Measurements from ENCODE around the gene RAI14.
"Not testable (repeated sequence)": the region's sequence is repeated elsewhere in the genome, so short reads cannot be mapped to it uniquely, and the experiment has no call there.

Gene RAI14

GRCh38 chr5:34770486-34770885 is 114.4 kb downstream of the RAI14 start:
- DNase-seq (ENCODE audit: low read depth in 3 of 3) = no peak

GRCh38 chr5:34771076-34771475 is 114.9 kb downstream of the RAI14 start:
- no peak for DNase-seq (ENCODE audit: low read depth in 3 of 3)

- DNase-seq (ENCODE audit: low read depth in 3 of 3) = no peak
Observed at GRCh38 chr5:34772267-34773098, 116.4 kb downstream of the RAI14 start.

GRCh38 chr5:34774139-34774538 is 118.0 kb downstream of the RAI14 start:
- DNase-seq (ENCODE audit: low read depth in 3 of 3) = no peak

GRCh38 chr5:34774678-34775077 is 118.5 kb downstream of the RAI14 start:
- not testable (repeated sequence) for DNase-seq (ENCODE audit: low read depth in 3 of 3)

GRCh38 chr5:34775886-34776285 is 119.8 kb downstream of the RAI14 start:
- DNase-seq (ENCODE audit: low read depth in 3 of 3) = no peak

GRCh38 chr5:34778091-34778850 is 122.1 kb downstream of the RAI14 start:
- no peak for DNase-seq (ENCODE audit: low read depth in 3 of 3)

- not testable (repeated sequence) for DNase-seq (ENCODE audit: low read depth in 3 of 3)
Observed at GRCh38 chr5:34783892-34784291, 127.8 kb downstream of the RAI14 start.

GRCh38 chr5:34787035-34787434 is 130.9 kb downstream of the RAI14 start:
- no peak for DNase-seq (ENCODE audit: low read depth in 3 of 3)

GRCh38 chr5:34789021-34789531 is 132.9 kb downstream of the RAI14 start:
- no peak for DNase-seq (ENCODE audit: low read depth in 3 of 3)

GRCh38 chr5:34789639-34790038 is 133.5 kb downstream of the RAI14 start:
- DNase-seq (ENCODE audit: low read depth in 3 of 3) = no peak

- no peak for DNase-seq (ENCODE audit: low read depth in 3 of 3)
Observed at GRCh38 chr5:34790069-34790468, 133.9 kb downstream of the RAI14 start.

GRCh38 chr5:34791761-34792244 is 135.7 kb downstream of the RAI14 start:
- no peak for DNase-seq (ENCODE audit: low read depth in 3 of 3)

- no peak for DNase-seq (ENCODE audit: low read depth in 3 of 3)
Observed at GRCh38 chr5:34802834-34803563, 146.9 kb downstream of the RAI14 start.

GRCh38 chr5:34803974-34804732 is 148.0 kb downstream of the RAI14 start:
- DNase-seq (ENCODE audit: low read depth in 3 of 3) = no peak

GRCh38 chr5:34804913-34805312 is 148.8 kb downstream of the RAI14 start:
- no peak for DNase-seq (ENCODE audit: low read depth in 3 of 3)

GRCh38 chr5:34806532-34806931 is 150.4 kb downstream of the RAI14 start:
- DNase-seq (ENCODE audit: low read depth in 3 of 3) = no peak

GRCh38 chr5:34811706-34812105 is 155.6 kb downstream of the RAI14 start:
- no peak for DNase-seq (ENCODE audit: low read depth in 3 of 3)

GRCh38 chr5:34813509-34813908 is 157.4 kb downstream of the RAI14 start:
- DNase-seq (ENCODE audit: low read depth in 3 of 3) = no peak

GRCh38 chr5:34817558-34818351 is 161.6 kb downstream of the RAI14 start:
- DNase-seq (ENCODE audit: low read depth in 3 of 3) = no peak

Measured in stimulated activated CD4-positive, alpha-beta T cell treated with anti-CD3 and anti-CD28 coated beads, TNF-alpha, amount 100 ng/mL, for 48 hours (primary cell).